H9 (cell line): ENCODE results near the gene SLC35B2. TPM values are rescaled to one million over a fixed set of nuclear protein-coding genes. Genes with fewer than 3 reads are reported as not detected.

Source experiments
- DNase-seq: peaks from one replicate; pipeline ENCODE4 v3.0.0-alpha.2; 2017
- H2AFZ ChIP-seq: one replicate; pipeline ENCODE4 v1.6.1; 2013; ENCODE audit warnings: mild to moderate bottlenecking, low read length, control low read depth, moderate library complexity
- H2AK5ac ChIP-seq: 2 replicates; pipeline ENCODE4 v1.6.1; 2013; ENCODE audit warnings: low read length, control low read depth, mixed read lengths; ENCODE audit not compliant: insufficient read length
- H2BK120ac ChIP-seq: one replicate; pipeline ENCODE4 v1.6.1; 2013; ENCODE audit warnings: low read depth, mild to moderate bottlenecking, low read length, control low read depth, inconsistent platforms; ENCODE audit not compliant: poor library complexity, severe bottlenecking
- H2BK12ac ChIP-seq: 2 replicates; pipeline ENCODE4 v1.6.1; 2013; ENCODE audit warnings: low read length, control low read depth, mixed read lengths, low read depth; ENCODE audit not compliant: insufficient read length
- H2BK15ac ChIP-seq: 2 replicates; pipeline ENCODE4 v1.6.1; 2013; ENCODE audit warnings: low read depth, low read length, control low read depth
- H2BK20ac ChIP-seq: one replicate; pipeline ENCODE4 v1.6.1; 2013; ENCODE audit warnings: low read depth, mild to moderate bottlenecking, low read length, control low read depth, inconsistent platforms; ENCODE audit not compliant: poor library complexity, severe bottlenecking
- H2BK5ac ChIP-seq: 2 replicates; pipeline ENCODE4 v1.6.1; 2013; ENCODE audit warnings: low read length, control low read depth, mixed read lengths; ENCODE audit not compliant: insufficient read length
- H3K14ac ChIP-seq: 2 replicates; pipeline ENCODE4 v1.6.1; 2013; ENCODE audit warnings: low read length, control low read depth; ENCODE audit not compliant: insufficient read depth
- H3K18ac ChIP-seq: 2 replicates; pipeline ENCODE4 v1.6.1; 2013; ENCODE audit warnings: low read depth, mild to moderate bottlenecking, mixed read lengths, low read length, control low read depth; ENCODE audit not compliant: insufficient read length
- H3K23ac ChIP-seq: 2 replicates; pipeline ENCODE4 v1.6.1; 2013; ENCODE audit warnings: low read length, control low read depth, mixed read lengths, low read depth; ENCODE audit not compliant: insufficient read length
- H3K23me2 ChIP-seq: 2 replicates; pipeline ENCODE4 v1.6.1; 2013; ENCODE audit warnings: low read depth, mild to moderate bottlenecking, mixed read lengths, low read length, control low read depth; ENCODE audit not compliant: insufficient read length, poor library complexity, severe bottlenecking
- H3K27ac ChIP-seq: 2 replicates; pipeline ENCODE4 v1.5.1; 2013; ENCODE audit warnings: low read length, control low read depth, mixed read lengths, low read depth; ENCODE audit not compliant: insufficient read length
- H3K27me3 ChIP-seq: 2 replicates; pipeline ENCODE4 v1.6.1; 2013; ENCODE audit warnings: low read length, control low read depth, inconsistent platforms; ENCODE audit not compliant: insufficient read depth
- H3K4ac ChIP-seq: 2 replicates; pipeline ENCODE4 v1.6.1; 2013; ENCODE audit warnings: low read depth, mild to moderate bottlenecking, control low read depth, inconsistent platforms, low read length, moderate library complexity
- H3K4me1 ChIP-seq: 2 replicates; pipeline ENCODE4 v1.6.1; 2013; ENCODE audit warnings: low read length, control low read depth, inconsistent platforms; ENCODE audit not compliant: insufficient read depth
- H3K4me2 ChIP-seq: 2 replicates; pipeline ENCODE4 v1.6.1; 2013; ENCODE audit warnings: low read length, control low read depth, mixed read lengths; ENCODE audit not compliant: insufficient read length, insufficient read depth
- H3K56ac ChIP-seq: 2 replicates; pipeline ENCODE4 v1.6.1; 2013; ENCODE audit warnings: low read depth, mild to moderate bottlenecking, mixed read lengths, low read length, control low read depth; ENCODE audit not compliant: insufficient read length
- H3K79me1 ChIP-seq: 2 replicates; pipeline ENCODE4 v1.6.1; 2013; ENCODE audit warnings: low read depth, mild to moderate bottlenecking, moderate library complexity, low read length, control low read depth, inconsistent platforms; ENCODE audit not compliant: insufficient read depth, poor library complexity, severe bottlenecking
- H3K79me2 ChIP-seq: 2 replicates; pipeline ENCODE4 v1.6.1; 2013; ENCODE audit warnings: low read length, control low read depth, inconsistent platforms; ENCODE audit not compliant: insufficient read depth
- H3K9ac ChIP-seq: 2 replicates; pipeline ENCODE4 v1.6.1; 2013; ENCODE audit warnings: low read length, control low read depth, mixed read lengths; ENCODE audit not compliant: insufficient read length; ENCODE audit errors: extremely low read depth
- H3K9me3 ChIP-seq: one replicate; pipeline ENCODE4 v1.6.1; 2013; ENCODE audit warnings: low read depth, low read length, inconsistent platforms; ENCODE audit not compliant: control insufficient read depth
- H3T11ph ChIP-seq: one replicate; pipeline ENCODE4 v1.6.1; 2013; ENCODE audit warnings: mild to moderate bottlenecking, low read length, control low read depth, inconsistent platforms
- H4K20me1 ChIP-seq: one replicate; pipeline ENCODE4 v1.6.1; 2013; ENCODE audit not compliant: control insufficient read depth, insufficient read length, insufficient read depth
- H4K5ac ChIP-seq: 2 replicates; pipeline ENCODE4 v1.6.1; 2013; ENCODE audit warnings: low read depth, mild to moderate bottlenecking, mixed read lengths, low read length, control low read depth; ENCODE audit not compliant: insufficient read length
- H4K8ac ChIP-seq: replicated peaks from 2 replicates; pipeline ENCODE4 v1.6.1; 2013; ENCODE audit warnings: low read length, control low read depth, mixed read lengths, low read depth; ENCODE audit not compliant: insufficient read length
- H4K91ac ChIP-seq: 2 replicates; pipeline ENCODE4 v1.6.1; 2013; ENCODE audit warnings: low read depth, mild to moderate bottlenecking, moderate library complexity, mixed read lengths, low read length, control low read depth; ENCODE audit not compliant: insufficient read length
- H3K27ac Mint-ChIP-seq, 3 experiments: 2 replicates in 2 of 3; 3 replicates in 1 of 3; pipeline ENCODE4 v1.8.0; 2020 to 2021; ENCODE audit warnings: mixed read lengths in 3 of 3, mild to moderate bottlenecking in 1 of 3, moderate library complexity in 1 of 3
- H3K27me3 Mint-ChIP-seq: 2 replicates; pipeline ENCODE4 v1.8.0; 2021; ENCODE audit warnings: low read depth, mild to moderate bottlenecking, moderate library complexity, mixed read lengths
- H3K36me3 Mint-ChIP-seq, 3 experiments: 2 replicates in 2 of 3; 3 replicates in 1 of 3; pipeline ENCODE4 v1.8.0; 2020 to 2021; ENCODE audit warnings: low read depth in 3 of 3, mixed read lengths in 3 of 3; ENCODE audit not compliant: insufficient read depth in 1 of 3
- H3K4me1 Mint-ChIP-seq, 2 experiments: 2 replicates each; pipeline ENCODE4 v1.8.0; 2020; ENCODE audit warnings: mixed read lengths in 2 of 2
- H3K4me3 Mint-ChIP-seq, 2 experiments: 2 replicates in 1 of 2; 3 replicates in 1 of 2; pipeline ENCODE4 v1.8.0; 2020 to 2021; ENCODE audit warnings: mild to moderate bottlenecking in 2 of 2, mixed read lengths in 2 of 2, moderate library complexity in 1 of 2
- H3K9me3 Mint-ChIP-seq, 2 experiments: 2 replicates in 1 of 2; 3 replicates in 1 of 2; pipeline ENCODE4 v1.8.0; 2020; ENCODE audit warnings: mild to moderate bottlenecking in 2 of 2, mixed read lengths in 2 of 2, moderate library complexity in 1 of 2
- WGBS: extraction: QIAGEN DNeasy Blood & Tissue Kit; methylation state at CpG from one replicate; pipeline ENCODE4 v1.1.7; 2013; ENCODE audit warnings: missing lambda C conversion rate, low lambda C conversion rate, mixed read lengths; ENCODE audit not compliant: insufficient read length; ENCODE audit errors: extremely low coverage; 5-methylcytosine and 5-hydroxymethylcytosine counted together
- total RNA-seq: library from RNA; stranded (reverse); gene quantifications from 2 replicates; pipeline ENCODE4 v1.2.1, GENCODE V29; 2021
- TF ChIP-seq, protein P1 (sequence below): fragments of 200-600 bp; sonication (generic); conservative IDR thresholded peaks from 3 replicates; pipeline ENCODE4 v1.8.0; 2021; ENCODE audit warnings: antibody characterized with exemption, mild to moderate bottlenecking

SLC35B2 gene
- total RNA-seq, 1 experiment from 2014 or later: 34.5 TPM

DNA sequence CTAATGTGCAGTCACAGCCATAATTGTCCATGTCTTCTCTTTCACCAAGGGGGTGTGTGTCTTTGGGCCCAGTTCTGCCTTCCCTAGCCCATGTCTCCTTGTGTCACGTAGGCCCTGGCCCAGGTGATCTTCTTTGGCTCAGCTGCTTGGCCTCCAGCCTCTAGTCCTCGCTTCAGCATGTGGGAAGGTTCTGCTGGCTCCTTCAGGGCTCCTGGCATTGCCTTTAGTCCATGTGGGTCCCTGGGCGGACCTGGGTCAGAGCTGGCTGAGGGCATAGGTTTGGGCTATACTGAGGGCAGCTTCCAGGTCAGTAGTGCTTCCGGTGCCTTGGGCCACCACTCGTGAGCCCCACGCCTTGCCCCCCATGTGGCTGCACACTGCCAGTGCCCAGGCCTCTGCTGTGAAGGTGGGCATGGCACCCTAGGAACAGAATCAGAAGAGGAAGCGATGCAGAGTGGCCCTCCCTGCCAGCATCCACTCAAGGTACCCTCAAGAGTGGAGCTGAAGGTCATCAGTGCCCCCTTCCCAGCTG lies 43.0 kb upstream of the SLC35B2 start:
- Histone ChIP-seq H3K79me2 (no peaks in the 10 kb centered on the region), H2AK5ac (no peak overlapping the region), H3K56ac (no peak overlapping the region), H3K4ac (no peak overlapping the region), H3T11ph (no peak overlapping the region), H4K91ac (no peak overlapping the region), H2BK12ac (no peak overlapping the region), H2AFZ (no peak overlapping the region), H3K18ac (no peak overlapping the region), H3K9ac (no peak overlapping the region), H2BK120ac (no peak overlapping the region), H3K23ac (no peak overlapping the region), H3K9me3 (no peaks in the 10 kb centered on the region), H3K79me1 (no peaks in the 10 kb centered on the region), H3K4me1 (no peaks in the 10 kb centered on the region), H2BK15ac (no peak overlapping the region), H2BK5ac (no peak overlapping the region), H3K14ac (no peak overlapping the region), H3K23me2 (peaks cover 10% of the 10 kb centered on the region), H4K8ac (no peak overlapping the region), H3K4me2 (no peak overlapping the region), H4K5ac (no peak overlapping the region), H3K27ac (no peak overlapping the region), H4K20me1 (no peaks in the 10 kb centered on the region), H3K27me3 (no peaks in the 10 kb centered on the region; the same call in 1 of the 2 replicates), H2BK20ac (no peak overlapping the region)
- Mint-ChIP-seq H3K4me3 (no peak overlapping the region), H3K9me3 (no peaks in the 10 kb centered on the region), H3K27ac (no peak overlapping the region), H3K27me3 (peaks cover 26% of the 10 kb centered on the region), H3K36me3 (peaks cover 30 to 60% (median 53%) of the 10 kb centered on the region in 3 experiments; a peak in 6 of 7 replicates), H3K4me1 (peaks cover 13 to 14% of the 10 kb centered on the region in 2 experiments)
- TF ChIP-seq, protein P1, sequence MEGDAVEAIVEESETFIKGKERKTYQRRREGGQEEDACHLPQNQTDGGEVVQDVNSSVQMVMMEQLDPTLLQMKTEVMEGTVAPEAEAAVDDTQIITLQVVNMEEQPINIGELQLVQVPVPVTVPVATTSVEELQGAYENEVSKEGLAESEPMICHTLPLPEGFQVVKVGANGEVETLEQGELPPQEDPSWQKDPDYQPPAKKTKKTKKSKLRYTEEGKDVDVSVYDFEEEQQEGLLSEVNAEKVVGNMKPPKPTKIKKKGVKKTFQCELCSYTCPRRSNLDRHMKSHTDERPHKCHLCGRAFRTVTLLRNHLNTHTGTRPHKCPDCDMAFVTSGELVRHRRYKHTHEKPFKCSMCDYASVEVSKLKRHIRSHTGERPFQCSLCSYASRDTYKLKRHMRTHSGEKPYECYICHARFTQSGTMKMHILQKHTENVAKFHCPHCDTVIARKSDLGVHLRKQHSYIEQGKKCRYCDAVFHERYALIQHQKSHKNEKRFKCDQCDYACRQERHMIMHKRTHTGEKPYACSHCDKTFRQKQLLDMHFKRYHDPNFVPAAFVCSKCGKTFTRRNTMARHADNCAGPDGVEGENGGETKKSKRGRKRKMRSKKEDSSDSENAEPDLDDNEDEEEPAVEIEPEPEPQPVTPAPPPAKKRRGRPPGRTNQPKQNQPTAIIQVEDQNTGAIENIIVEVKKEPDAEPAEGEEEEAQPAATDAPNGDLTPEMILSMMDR: no peak
- no CpG with 5 or more reads among the region's 7 CpGs for WGBS
- DNase-seq: no peak
